WTC11 (cell line): ENCODE data around the gene OSR1.

Source experiments
- CTCF ChIP-seq: fragments of 200-600 bp; IDR thresholded peaks from 2 replicates; pipeline ENCODE4 v1.8.0; 2022; ENCODE audit warnings: antibody characterized with exemption
- ESRRA ChIP-seq: sonication (generic); formaldehyde crosslinking; IDR thresholded peaks from 2 replicates; pipeline ENCODE4 v1.8.1; 2022; ENCODE audit warnings: mild to moderate bottlenecking, missing genetic modification reagents, borderline replicate concordance
- ETV6 ChIP-seq: sonication (generic); formaldehyde crosslinking; IDR thresholded peaks from 2 replicates; pipeline ENCODE4 v1.8.1; 2022; ENCODE audit warnings: mild to moderate bottlenecking, missing genetic modification reagents
- FOXP4 ChIP-seq: sonication (generic); formaldehyde crosslinking; IDR thresholded peaks from 2 replicates; pipeline ENCODE4 v1.8.0; 2022; ENCODE audit warnings: mild to moderate bottlenecking, missing genetic modification reagents
- NFE2L1 ChIP-seq: sonication (generic); formaldehyde crosslinking; IDR thresholded peaks from 2 replicates; pipeline ENCODE4 v1.8.1; 2023; ENCODE audit warnings: missing genetic modification reagents
- NR3C1 ChIP-seq: sonication (generic); formaldehyde crosslinking; conservative IDR thresholded peaks from 2 replicates; pipeline ENCODE4 v1.8.1; 2023; ENCODE audit warnings: low read depth, mild to moderate bottlenecking, missing genetic modification reagents
- TP53 ChIP-seq: sonication (generic); formaldehyde crosslinking; IDR thresholded peaks from 2 replicates; pipeline ENCODE4 v1.8.1; 2023; ENCODE audit warnings: mild to moderate bottlenecking, missing genetic modification reagents
- TF ChIP-seq, protein P1 (sequence below): sonication (generic); formaldehyde crosslinking; IDR thresholded peaks from 2 replicates; pipeline ENCODE4 v1.8.0; 2022; ENCODE audit warnings: mild to moderate bottlenecking, missing genetic modification reagents

- no peak for TF ChIP-seq ESRRA (CRISPR knock-in tag)
- TF ChIP-seq CTCF, result no peak
- TF ChIP-seq ETV6 (CRISPR knock-in tag), result no peak
- TF ChIP-seq NFE2L1 (CRISPR knock-in tag), result no peak
- TF ChIP-seq TP53 (CRISPR knock-in tag), result no peak
- TF ChIP-seq, protein P1, sequence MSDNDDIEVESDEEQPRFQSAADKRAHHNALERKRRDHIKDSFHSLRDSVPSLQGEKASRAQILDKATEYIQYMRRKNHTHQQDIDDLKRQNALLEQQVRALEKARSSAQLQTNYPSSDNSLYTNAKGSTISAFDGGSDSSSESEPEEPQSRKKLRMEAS, result no peak
- no peak for TF ChIP-seq NR3C1 (CRISPR knock-in tag)
- TF ChIP-seq FOXP4 (CRISPR knock-in tag), result no peak
Observed at GRCh38 chr2:19363474-19363778, 5.0 kb upstream of the OSR1 start.
